Measurements from ENCODE around the gene NCS1.

Gene NCS1

GRCh38 chr9:130204341-130204740, 32.1 kb downstream of the NCS1 start:
- no peak overlapping the region for H3K4me3 ChIP-seq (ENCODE audit: extremely low read depth, insufficient read depth, low read length, poor library complexity, severe bottlenecking)
- no peaks in the 10 kb centered on the region for H3K9me3 ChIP-seq (ENCODE audit: control insufficient read depth, low read length)
- H3K36me3 ChIP-seq (ENCODE audit: control insufficient read depth, insufficient read depth, low read length), result peaks cover 47% of the 10 kb centered on the region
- WGBS, 2 experiments (ENCODE audit: insufficient coverage in 2 of 2), result 98 to 100% methylated on average over 5 of the region's 5 CpGs
- H3K4me1 ChIP-seq (ENCODE audit: control insufficient read depth, insufficient read depth, low read length, poor library complexity, severe bottlenecking), result peaks cover 19% of the 10 kb centered on the region
- H3K27ac ChIP-seq (ENCODE audit: low read depth, low read length, severe bottlenecking), result no peak overlapping the region

DNA sequence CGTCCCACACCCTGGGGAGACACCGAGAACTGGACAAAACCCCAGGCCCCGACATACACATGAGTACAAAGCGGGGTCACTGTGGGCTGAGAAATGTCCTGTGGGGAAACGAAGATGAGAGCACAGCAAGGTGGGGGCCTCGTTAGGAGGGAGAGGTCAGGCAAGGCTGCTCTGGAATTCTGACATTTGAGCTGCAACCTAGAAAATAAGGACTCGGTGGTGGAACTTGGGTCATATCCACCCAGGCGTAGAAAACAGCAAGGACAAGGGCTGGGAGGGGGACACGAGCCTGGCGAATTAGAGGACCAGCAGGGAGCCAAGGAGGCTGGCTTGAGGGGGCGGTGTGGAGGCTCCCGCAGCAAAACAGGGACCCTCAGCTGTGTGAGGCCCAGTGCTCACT, 32.8 kb downstream of the NCS1 start:
- WGBS, 2 experiments (ENCODE audit: insufficient coverage in 2 of 2), result 83 to 95% methylated on average over 7 to 8 of the region's 12 CpGs
- Histone ChIP-seq H3K9me3 (ENCODE audit: control insufficient read depth, low read length) (no peaks in the 10 kb centered on the region), H3K27ac (ENCODE audit: low read depth, low read length, severe bottlenecking) (no peak overlapping the region), H3K36me3 (ENCODE audit: control insufficient read depth, insufficient read depth, low read length) (peaks cover 47% of the 10 kb centered on the region), H3K4me3 (ENCODE audit: extremely low read depth, insufficient read depth, low read length, poor library complexity, severe bottlenecking) (no peak overlapping the region), H3K4me1 (ENCODE audit: control insufficient read depth, insufficient read depth, low read length, poor library complexity, severe bottlenecking) (peaks cover 17% of the 10 kb centered on the region)

DNA sequence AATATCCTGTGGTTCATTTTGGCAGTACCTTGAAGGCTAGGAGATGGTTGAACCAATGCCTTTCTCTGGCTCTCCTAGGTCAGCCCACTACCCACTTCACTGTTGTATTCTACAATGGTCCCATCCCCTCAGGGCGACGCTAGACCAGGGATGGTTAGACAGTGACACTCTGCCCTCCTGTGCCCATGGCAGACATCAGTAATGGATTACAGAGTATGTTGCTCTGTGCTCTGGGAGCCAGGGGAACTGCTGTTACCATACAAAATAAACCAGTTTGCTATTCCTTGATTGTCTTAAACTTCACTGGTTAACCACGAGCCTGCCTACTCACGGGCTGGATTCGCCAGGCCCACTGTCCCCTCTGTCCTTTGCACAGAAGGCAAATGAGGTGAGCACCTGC, 33.7 kb downstream of the NCS1 start:
- peaks cover 48% of the 10 kb centered on the region for H3K36me3 ChIP-seq (ENCODE audit: control insufficient read depth, insufficient read depth, low read length)
- no peak overlapping the region for H3K4me3 ChIP-seq (ENCODE audit: extremely low read depth, insufficient read depth, low read length, poor library complexity, severe bottlenecking)
- no peaks in the 10 kb centered on the region for H3K9me3 ChIP-seq (ENCODE audit: control insufficient read depth, low read length)
- 93 to 95% methylated on average over 5 of the region's 5 CpGs for WGBS, 2 experiments (ENCODE audit: insufficient coverage in 2 of 2)
- peaks cover 12% of the 10 kb centered on the region for H3K4me1 ChIP-seq (ENCODE audit: control insufficient read depth, insufficient read depth, low read length, poor library complexity, severe bottlenecking)
- H3K27ac ChIP-seq (ENCODE audit: low read depth, low read length, severe bottlenecking), result no peak overlapping the region

GRCh38 chr9:130206579-130206978, 34.4 kb downstream of the NCS1 start:
- H3K36me3 ChIP-seq (ENCODE audit: control insufficient read depth, insufficient read depth, low read length), result peaks cover 49% of the 10 kb centered on the region
- H3K9me3 ChIP-seq (ENCODE audit: control insufficient read depth, low read length), result no peaks in the 10 kb centered on the region
- no peak overlapping the region for H3K27ac ChIP-seq (ENCODE audit: low read depth, low read length, severe bottlenecking)
- peaks cover 12% of the 10 kb centered on the region for H3K4me1 ChIP-seq (ENCODE audit: control insufficient read depth, insufficient read depth, low read length, poor library complexity, severe bottlenecking)
- 92 to 95% methylated on average over 14 to 16 of the region's 16 CpGs for WGBS, 2 experiments (ENCODE audit: insufficient coverage in 2 of 2)
- H3K4me3 ChIP-seq (ENCODE audit: extremely low read depth, insufficient read depth, low read length, poor library complexity, severe bottlenecking), result no peak overlapping the region

DNA sequence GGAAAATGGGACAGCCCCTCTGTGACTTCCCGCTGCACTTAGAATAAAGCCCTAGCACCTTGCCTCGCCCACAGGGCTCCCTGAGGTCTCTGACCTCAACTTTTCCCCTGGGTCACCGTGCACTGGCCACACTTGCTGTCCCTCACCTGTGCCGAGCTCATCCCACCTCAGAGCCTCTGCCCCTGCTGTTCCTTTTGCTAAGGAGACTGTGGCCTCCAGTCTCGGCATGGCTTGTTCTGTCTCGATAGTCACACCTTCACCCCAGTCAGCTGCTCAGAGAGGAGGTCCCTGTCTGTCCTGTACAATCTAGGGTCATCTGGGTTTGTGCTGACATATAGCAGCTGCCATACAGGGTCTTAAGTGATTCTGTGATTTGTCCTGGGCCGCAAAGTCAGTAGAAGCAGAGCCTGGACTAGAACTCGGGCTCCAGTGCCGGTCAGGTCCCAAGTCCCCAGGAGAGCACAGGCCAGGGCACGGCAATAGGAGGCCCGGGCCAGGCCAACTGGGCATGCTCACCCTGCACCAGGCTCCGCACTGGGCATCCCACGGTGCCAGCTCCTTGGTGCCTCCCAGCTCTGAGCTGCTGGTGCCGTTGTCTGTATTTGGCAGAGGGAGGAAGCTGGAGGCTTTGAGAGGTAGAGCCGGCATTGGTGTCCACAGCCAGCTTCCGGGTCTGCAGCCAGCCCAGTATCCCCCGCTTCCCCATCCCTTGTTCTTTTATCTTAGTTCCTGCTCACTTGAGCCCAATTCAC, 35.2 kb downstream of the NCS1 start:
- 86 to 89% methylated on average over 15 to 17 of the region's 17 CpGs for WGBS, 2 experiments (ENCODE audit: insufficient coverage in 2 of 2)
- H3K4me3 ChIP-seq (ENCODE audit: extremely low read depth, insufficient read depth, low read length, poor library complexity, severe bottlenecking), result no peak overlapping the region
- H3K9me3 ChIP-seq (ENCODE audit: control insufficient read depth, low read length), result no peaks in the 10 kb centered on the region
- H3K27ac ChIP-seq (ENCODE audit: low read depth, low read length, severe bottlenecking), result no peak overlapping the region
- H3K4me1 ChIP-seq (ENCODE audit: control insufficient read depth, insufficient read depth, low read length, poor library complexity, severe bottlenecking), result peaks cover 12% of the 10 kb centered on the region
- peaks cover 50% of the 10 kb centered on the region for H3K36me3 ChIP-seq (ENCODE audit: control insufficient read depth, insufficient read depth, low read length)

DNA sequence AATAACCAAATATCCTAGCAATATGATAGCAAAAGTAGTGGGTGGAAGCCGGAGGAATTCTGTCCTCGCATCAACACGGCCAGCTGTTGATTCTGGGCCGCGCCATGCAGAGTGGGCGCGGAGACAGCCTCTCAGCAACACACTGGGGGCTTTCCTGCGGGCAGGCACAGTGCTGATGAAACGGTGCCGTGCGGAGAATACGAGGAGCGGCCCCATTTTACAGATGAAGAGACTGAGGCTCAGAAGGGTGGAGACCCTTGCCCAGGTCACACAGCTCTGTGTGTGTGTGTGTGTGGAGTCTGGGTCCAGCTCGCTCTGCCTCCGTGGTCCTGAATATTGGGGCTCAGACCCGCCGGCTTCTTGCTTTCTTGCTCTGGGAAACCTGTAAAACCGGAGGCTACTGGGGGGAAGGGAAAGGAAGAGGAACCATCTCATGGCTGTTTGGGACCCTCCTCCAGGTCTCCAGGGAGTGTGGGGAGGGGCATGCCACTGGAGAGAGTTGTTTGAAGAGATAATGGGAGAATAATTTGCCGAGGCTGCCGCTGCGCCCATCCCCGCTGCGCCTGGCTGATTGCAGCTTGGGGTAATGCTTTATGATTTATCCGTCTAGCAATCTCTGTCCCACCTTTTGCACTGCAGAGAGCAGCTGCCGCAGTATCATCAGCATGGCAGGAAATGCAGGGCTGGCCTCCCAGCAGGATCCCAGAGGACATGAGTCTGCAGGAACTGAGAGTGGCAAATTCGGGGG, 36.6 kb downstream of the NCS1 start:
- 79 to 83% methylated on average over 23 to 24 of the region's 26 CpGs for WGBS, 2 experiments (ENCODE audit: insufficient coverage in 2 of 2)

DNA sequence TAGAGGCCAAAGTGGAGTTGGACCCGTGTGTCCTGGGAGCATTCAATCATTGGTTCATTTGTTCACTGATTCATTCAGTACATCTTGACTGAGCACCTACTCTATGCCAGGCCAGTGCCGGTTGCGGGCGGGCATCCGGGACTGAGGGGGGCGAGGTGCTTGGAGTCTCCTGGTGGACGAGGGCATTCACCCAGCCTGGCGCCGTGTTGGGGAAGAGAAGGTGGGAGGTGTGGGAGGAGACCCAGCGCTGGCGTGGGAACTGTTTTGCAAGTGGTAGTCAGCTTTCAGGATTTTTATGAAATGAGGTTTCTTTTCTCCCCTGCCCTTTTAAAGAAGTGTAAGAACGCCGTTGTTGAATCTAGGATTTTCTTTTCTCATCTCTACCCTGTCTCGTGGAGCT, 37.2 kb downstream of the NCS1 start:
- WGBS, 2 experiments (ENCODE audit: insufficient coverage in 2 of 2), result 75 to 86% methylated on average over 8 to 11 of the region's 14 CpGs
- H3K9me3 ChIP-seq (ENCODE audit: control insufficient read depth, low read length), result no peaks in the 10 kb centered on the region
- H3K36me3 ChIP-seq (ENCODE audit: control insufficient read depth, insufficient read depth, low read length), result peaks cover 36% of the 10 kb centered on the region
- H3K27ac ChIP-seq (ENCODE audit: low read depth, low read length, severe bottlenecking), result no peak overlapping the region
- no peak overlapping the region for H3K4me3 ChIP-seq (ENCODE audit: extremely low read depth, insufficient read depth, low read length, poor library complexity, severe bottlenecking)
- peaks cover 19% of the 10 kb centered on the region for H3K4me1 ChIP-seq (ENCODE audit: control insufficient read depth, insufficient read depth, low read length, poor library complexity, severe bottlenecking)

More for the DNA sequence above, 36.6 kb downstream of the NCS1 start:
- Histone ChIP-seq H3K36me3 (ENCODE audit: control insufficient read depth, insufficient read depth, low read length) (peaks cover 39% of the 10 kb centered on the region), H3K4me3 (ENCODE audit: extremely low read depth, insufficient read depth, low read length, poor library complexity, severe bottlenecking) (no peak overlapping the region), H3K27ac (ENCODE audit: low read depth, low read length, severe bottlenecking) (no peak overlapping the region), H3K9me3 (ENCODE audit: control insufficient read depth, low read length) (no peaks in the 10 kb centered on the region), H3K4me1 (ENCODE audit: control insufficient read depth, insufficient read depth, low read length, poor library complexity, severe bottlenecking) (peaks cover 13% of the 10 kb centered on the region)

- Histone ChIP-seq H3K27ac (ENCODE audit: low read depth, low read length, severe bottlenecking) (no peak overlapping the region), H3K9me3 (ENCODE audit: control insufficient read depth, low read length) (no peaks in the 10 kb centered on the region), H3K4me3 (ENCODE audit: extremely low read depth, insufficient read depth, low read length, poor library complexity, severe bottlenecking) (no peak overlapping the region), H3K4me1 (ENCODE audit: control insufficient read depth, insufficient read depth, low read length, poor library complexity, severe bottlenecking) (peaks cover 33% of the 10 kb centered on the region), H3K36me3 (ENCODE audit: control insufficient read depth, insufficient read depth, low read length) (peaks cover 20% of the 10 kb centered on the region)
- WGBS, 2 experiments (ENCODE audit: insufficient coverage in 2 of 2), result 92 to 95% methylated on average over 19 of the region's 20 CpGs
Observed at GRCh38 chr9:130211548-130212226, 39.5 kb downstream of the NCS1 start.

DNA sequence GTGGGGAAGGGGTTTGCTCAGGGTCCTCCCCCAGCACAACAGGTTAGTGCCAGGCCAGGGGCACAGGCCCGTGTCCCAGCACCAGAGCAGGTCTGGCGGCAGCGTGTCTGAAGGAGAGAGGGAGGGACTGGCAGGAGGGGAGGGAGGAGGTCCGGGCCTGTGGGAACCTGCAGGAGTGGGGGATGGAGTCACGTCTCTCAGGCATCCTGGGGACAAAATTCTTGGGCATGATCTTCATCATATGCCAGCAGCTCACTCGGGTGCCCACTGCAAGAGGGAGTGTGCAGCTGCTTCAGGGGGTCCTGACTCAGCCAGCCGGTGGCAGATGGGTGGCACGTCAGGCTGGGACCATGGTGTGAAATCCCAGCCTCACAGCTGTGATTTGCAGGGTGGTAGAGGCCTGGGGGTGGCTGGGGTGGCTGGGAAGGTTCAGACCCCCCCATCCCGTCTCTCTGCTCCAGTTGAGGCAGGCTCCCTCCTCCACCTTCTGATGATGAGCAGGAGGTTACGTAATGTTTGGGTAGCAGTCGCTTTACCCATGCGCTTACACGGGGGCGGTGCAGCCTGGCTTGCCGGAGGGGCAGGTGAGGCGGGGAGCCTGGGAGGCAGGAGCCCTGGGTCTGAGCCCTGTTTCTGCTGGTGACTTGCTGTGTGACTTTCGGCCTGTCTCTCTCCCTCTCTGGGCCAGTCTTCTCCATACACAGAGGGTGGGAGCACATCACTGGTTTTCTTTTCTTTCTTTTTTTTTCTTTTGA, 40.5 kb downstream of the NCS1 start:
- H3K36me3 ChIP-seq (ENCODE audit: control insufficient read depth, insufficient read depth, low read length), result peaks cover 19% of the 10 kb centered on the region
- H3K27ac ChIP-seq (ENCODE audit: low read depth, low read length, severe bottlenecking), result no peak overlapping the region
- H3K4me3 ChIP-seq (ENCODE audit: extremely low read depth, insufficient read depth, low read length, poor library complexity, severe bottlenecking), result no peak overlapping the region
- WGBS, 2 experiments (ENCODE audit: insufficient coverage in 2 of 2), result 89 to 92% methylated on average over 16 to 17 of the region's 17 CpGs
- peaks cover 30% of the 10 kb centered on the region for H3K4me1 ChIP-seq (ENCODE audit: control insufficient read depth, insufficient read depth, low read length, poor library complexity, severe bottlenecking)
- H3K9me3 ChIP-seq (ENCODE audit: control insufficient read depth, low read length), result no peaks in the 10 kb centered on the region

Data from mesodermal cell (in vitro differentiated cells).